ENCODE results near the gene SHE. TPM values are rescaled to one million over a fixed set of nuclear protein-coding genes. Genes with fewer than 3 reads are reported as not detected.

The SHE gene
- total RNA-seq (2022; extraction: Qiagen RNA extraction; ENCODE audit: low read depth) = 0.03 to 0.11 TPM (median 0.06 TPM) in 4 of 5 replicates, not detected in the other

GRCh38 chr1:154502066-154502743 is at the start of gene SHE, which contains the start of gene TDRD10:
TSS of gene SHE (minus strand) at chr1:154502412. CDS start at chr1:154502026, 386 bp downstream.
TSS of gene TDRD10 (plus strand) at chr1:154502219. CDS start at chr1:154506904, 4,685 bp downstream.

Other genes with a start within 250 kb of the SHE start
- 92.5 to 103 TPM (median 96.8 TPM) in 5 replicates for gene HAX1, start 229.8 kb downstream of the SHE start, total RNA-seq (2022; extraction: Qiagen RNA extraction; ENCODE audit: low read depth)
- not detected in 5 replicates for gene AQP10, start 181.3 kb downstream of the SHE start, total RNA-seq (2022; extraction: Qiagen RNA extraction; ENCODE audit: low read depth)
- 25.7 to 37.6 TPM (median 31.0 TPM) in 5 replicates for gene ATP8B2, start 176.9 kb downstream of the SHE start, total RNA-seq (2022; extraction: Qiagen RNA extraction; ENCODE audit: low read depth)
- gene IL6R, start 97.1 kb downstream of the SHE start, total RNA-seq (2022; extraction: Qiagen RNA extraction; ENCODE audit: low read depth) = 10.6 to 15.0 TPM (median 12.2 TPM) in 5 replicates
- not detected in 5 replicates for gene TDRD10, start 193 bp downstream of the SHE start, total RNA-seq (2022; extraction: Qiagen RNA extraction; ENCODE audit: low read depth)
- gene UBE2Q1, start 56.2 kb upstream of the SHE start, total RNA-seq (2022; extraction: Qiagen RNA extraction; ENCODE audit: low read depth) = 45.2 to 67.4 TPM (median 63.7 TPM) in 5 replicates
- gene CHRNB2, start 65.4 kb upstream of the SHE start, total RNA-seq (2022; extraction: Qiagen RNA extraction; ENCODE audit: low read depth) = 0.36 to 0.45 TPM (median 0.41 TPM) in 5 replicates
- 75.6 to 92.3 TPM (median 86.6 TPM) in 5 replicates for gene ADAR, start 105.8 kb upstream of the SHE start, total RNA-seq (2022; extraction: Qiagen RNA extraction; ENCODE audit: low read depth)